ENCODE data around the gene SLC6A20. TPM values are rescaled to one million over a fixed set of nuclear protein-coding genes. Genes with fewer than 3 reads are reported as not detected.

The SLC6A20 gene
- total RNA-seq, 2 experiments from 2014 or later = not detected

DNA sequence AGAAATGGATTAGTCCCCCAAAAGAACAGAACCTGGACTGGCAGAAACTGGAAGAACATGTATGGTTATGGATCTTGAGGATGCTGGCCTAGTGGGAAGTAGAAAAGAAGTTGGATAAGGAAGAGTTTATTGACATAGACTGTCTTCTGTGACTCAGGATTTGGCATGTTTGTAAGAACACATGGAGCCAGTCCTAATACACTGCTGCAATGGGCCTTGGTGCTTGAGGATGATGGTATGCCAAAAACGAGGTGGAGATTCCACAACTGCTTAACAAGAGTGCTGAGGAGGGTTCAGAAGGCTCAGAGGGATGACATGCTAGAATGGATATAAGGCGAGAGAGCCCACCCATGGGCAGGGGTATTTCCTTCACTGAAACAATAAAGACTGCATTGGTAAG is 23.2 kb upstream of the SLC6A20 start:
- H3K36me3 Mint-ChIP-seq (ENCODE audit: low read depth) = no peaks in the 10 kb centered on the region
- H3K27me3 Mint-ChIP-seq = peaks cover 3% of the 10 kb centered on the region
- no peaks in the 10 kb centered on the region for H3K4me1 Mint-ChIP-seq
- no peak overlapping the region for H3K27ac Mint-ChIP-seq
- ChIA-PET POLR2A (no interaction called here), CTCF (no interaction called here)
- H3K4me3 Mint-ChIP-seq = no peak overlapping the region
- no peaks in the 10 kb centered on the region for H3K9me3 Mint-ChIP-seq
- no peak for DNase-seq

DNA sequence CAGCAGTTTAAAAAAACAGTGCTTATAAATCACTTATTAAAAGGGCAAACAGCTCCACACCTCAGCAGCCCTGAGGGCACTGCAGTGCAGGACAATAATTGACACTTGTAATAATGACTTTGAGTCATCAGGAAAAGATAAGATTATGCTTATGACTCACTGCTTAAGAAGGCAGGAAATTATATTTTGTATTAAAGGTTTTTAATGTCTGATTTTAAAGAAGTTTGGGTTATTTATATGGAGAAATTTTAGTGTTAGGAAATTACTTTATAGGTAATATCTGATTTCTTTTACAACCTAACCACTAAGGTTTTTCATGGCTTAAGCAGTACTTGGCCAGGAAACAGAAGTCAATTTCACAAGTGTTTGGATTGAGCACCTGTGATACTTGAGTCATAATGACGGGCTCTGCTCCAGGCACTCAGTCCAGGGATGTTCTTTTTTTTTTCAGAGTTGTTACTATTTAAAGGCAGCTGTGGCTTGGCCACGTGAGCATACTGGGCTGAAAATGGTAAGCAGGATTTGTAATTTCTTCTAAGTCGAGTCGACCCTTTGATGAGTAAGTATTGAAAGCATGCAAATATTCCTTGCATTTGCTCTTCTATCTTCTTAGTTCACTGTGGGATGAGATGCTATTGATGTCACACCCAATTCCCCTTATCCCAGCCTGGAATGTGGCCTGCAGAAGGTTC is 21.6 kb upstream of the SLC6A20 start:
- DNase-seq = no peak
- no peak overlapping the region for H3K27ac Mint-ChIP-seq
- POLR2A ChIA-PET = no interaction called here

DNA sequence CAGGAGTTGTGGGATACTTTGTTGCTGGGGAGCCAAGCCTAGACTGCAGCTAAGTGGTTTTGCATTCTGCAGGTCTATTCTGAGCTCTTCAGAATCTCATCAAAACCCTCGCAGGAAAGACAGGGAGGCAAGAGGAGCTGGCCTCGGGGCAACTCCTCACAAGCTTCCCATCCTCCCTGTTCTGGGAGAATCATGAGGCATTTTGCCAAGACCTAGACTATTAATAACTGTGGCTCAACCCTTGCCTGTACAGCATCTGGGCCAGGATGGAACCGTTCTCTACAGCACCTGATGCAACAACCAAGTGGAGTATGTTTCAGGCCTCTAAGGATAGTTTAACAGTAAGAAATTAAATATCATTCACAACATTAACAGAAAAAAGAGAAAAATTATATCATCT is 20.2 kb upstream of the SLC6A20 start:
- Mint-ChIP-seq H3K9me3 (no peaks in the 10 kb centered on the region), H3K27me3 (peaks cover 3% of the 10 kb centered on the region), H3K4me3 (no peak overlapping the region), H3K27ac (no peak overlapping the region), H3K36me3 (ENCODE audit: low read depth) (no peaks in the 10 kb centered on the region), H3K4me1 (no peaks in the 10 kb centered on the region)
- POLR2A ChIA-PET = no interaction called here
- CTCF ChIA-PET = no interaction called here
- DNase-seq = no peak

More for the DNA sequence above, 21.6 kb upstream of the SLC6A20 start:
- H3K4me1 Mint-ChIP-seq = no peaks in the 10 kb centered on the region
- no peaks in the 10 kb centered on the region for H3K36me3 Mint-ChIP-seq (ENCODE audit: low read depth)
- H3K9me3 Mint-ChIP-seq = no peaks in the 10 kb centered on the region
- H3K27me3 Mint-ChIP-seq = peaks cover 3% of the 10 kb centered on the region
- CTCF ChIA-PET = interaction anchor here (0.5 to 1.1 kb wide), 3 partner anchors 9 to 198 kb away, joined by 3 to 5 read pairs (median 3); no protein-coding TSS in a partner anchor
- no peak overlapping the region for H3K4me3 Mint-ChIP-seq

GRCh38 chr3:45814322-45814721 is 18.0 kb upstream of the SLC6A20 start:
- Mint-ChIP-seq H3K9me3 (no peaks in the 10 kb centered on the region), H3K27me3 (peaks cover 14% of the 10 kb centered on the region), H3K36me3 (ENCODE audit: low read depth) (no peaks in the 10 kb centered on the region), H3K27ac (no peak overlapping the region), H3K4me3 (no peak overlapping the region), H3K4me1 (no peaks in the 10 kb centered on the region)
- no peak for DNase-seq
- CTCF ChIA-PET = interaction anchor here (1.2 kb wide), 1 partner anchor 19 kb away, joined by 5 read pairs; no protein-coding TSS in a partner anchor
- POLR2A ChIA-PET = no interaction called here

DNA sequence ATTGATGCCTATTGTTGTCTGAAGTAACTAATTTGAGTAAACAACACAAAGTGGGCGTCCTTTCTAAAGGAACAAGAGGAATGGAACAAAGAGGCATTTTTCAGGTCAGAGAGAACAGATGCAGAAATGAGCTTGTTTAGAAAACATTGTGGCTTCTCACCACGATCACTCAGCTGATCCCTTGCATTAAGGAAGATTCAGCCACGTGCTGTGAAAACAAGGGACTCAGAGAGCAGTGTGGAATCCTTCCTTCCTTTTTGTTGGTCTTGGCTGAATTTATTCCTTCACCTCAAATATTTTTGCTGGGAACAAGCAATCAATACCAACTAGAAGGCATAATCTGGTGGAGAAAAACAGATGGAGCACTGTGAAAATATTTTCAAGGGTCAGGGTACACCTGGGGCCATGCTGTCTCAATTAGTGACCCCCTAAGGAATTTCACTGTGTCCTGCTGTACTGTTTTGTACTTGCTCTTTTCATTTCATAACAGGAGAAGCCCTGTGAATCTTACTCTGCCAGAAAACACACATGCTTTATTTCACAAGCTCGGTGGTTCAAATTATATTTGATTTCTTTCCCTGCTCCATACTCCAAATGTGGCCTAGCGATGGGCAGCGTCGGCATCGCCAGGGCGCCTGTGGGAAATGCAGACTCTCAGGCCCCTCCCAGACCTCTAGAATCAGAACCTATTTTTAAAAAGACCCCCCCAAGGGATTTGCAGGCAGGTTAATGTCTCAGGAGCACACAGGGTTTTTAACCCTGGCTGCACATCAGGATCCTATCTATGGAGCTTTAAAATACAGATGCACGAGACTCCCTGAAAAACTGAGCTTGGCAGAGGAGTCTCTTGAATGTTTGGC is 11.6 kb upstream of the SLC6A20 start:
- CTCF ChIA-PET = interaction anchor here (1.2 kb wide), 1 partner anchor 19 kb away, joined by 3 read pairs; no protein-coding TSS in a partner anchor
- POLR2A ChIA-PET = no interaction called here
- H3K27ac Mint-ChIP-seq = no peak overlapping the region

GRCh38 chr3:45807133-45807532 is 10.8 kb upstream of the SLC6A20 start:
- no peak overlapping the region for H3K4me3 Mint-ChIP-seq
- no peak overlapping the region for H3K27ac Mint-ChIP-seq
- peaks cover 40% of the 10 kb centered on the region for H3K27me3 Mint-ChIP-seq
- ChIA-PET POLR2A (no interaction called here), CTCF (interaction anchor here (1.2 kb wide), 1 partner anchor 18 kb away, joined by 3 read pairs; no protein-coding TSS in a partner anchor)
- no peak for DNase-seq
- H3K36me3 Mint-ChIP-seq (ENCODE audit: low read depth) = no peaks in the 10 kb centered on the region
- H3K9me3 Mint-ChIP-seq = no peaks in the 10 kb centered on the region
- peaks cover 5% of the 10 kb centered on the region for H3K4me1 Mint-ChIP-seq

More for the DNA sequence above, 11.6 kb upstream of the SLC6A20 start:
- Mint-ChIP-seq H3K36me3 (ENCODE audit: low read depth) (no peaks in the 10 kb centered on the region), H3K4me3 (no peak overlapping the region), H3K27me3 (peaks cover 40% of the 10 kb centered on the region), H3K4me1 (peaks cover 5% of the 10 kb centered on the region), H3K9me3 (no peaks in the 10 kb centered on the region)
- no peak for DNase-seq

- no peak overlapping the region for H3K27ac Mint-ChIP-seq
- no peaks in the 10 kb centered on the region for H3K36me3 Mint-ChIP-seq (ENCODE audit: low read depth)
- ChIA-PET POLR2A (no interaction called here), CTCF (interaction anchor here (0.9 to 1.2 kb wide), 3 partner anchors 13 to 30 kb away, joined by 3 read pairs; no protein-coding TSS in a partner anchor)
- H3K4me3 Mint-ChIP-seq = no peak overlapping the region
- H3K9me3 Mint-ChIP-seq = no peaks in the 10 kb centered on the region
- DNase-seq = no peak
- H3K27me3 Mint-ChIP-seq = peaks cover 42% of the 10 kb centered on the region
- peaks cover 5% of the 10 kb centered on the region for H3K4me1 Mint-ChIP-seq
Measured at GRCh38 chr3:45806072-45806471, 9.7 kb upstream of the SLC6A20 start.

DNA sequence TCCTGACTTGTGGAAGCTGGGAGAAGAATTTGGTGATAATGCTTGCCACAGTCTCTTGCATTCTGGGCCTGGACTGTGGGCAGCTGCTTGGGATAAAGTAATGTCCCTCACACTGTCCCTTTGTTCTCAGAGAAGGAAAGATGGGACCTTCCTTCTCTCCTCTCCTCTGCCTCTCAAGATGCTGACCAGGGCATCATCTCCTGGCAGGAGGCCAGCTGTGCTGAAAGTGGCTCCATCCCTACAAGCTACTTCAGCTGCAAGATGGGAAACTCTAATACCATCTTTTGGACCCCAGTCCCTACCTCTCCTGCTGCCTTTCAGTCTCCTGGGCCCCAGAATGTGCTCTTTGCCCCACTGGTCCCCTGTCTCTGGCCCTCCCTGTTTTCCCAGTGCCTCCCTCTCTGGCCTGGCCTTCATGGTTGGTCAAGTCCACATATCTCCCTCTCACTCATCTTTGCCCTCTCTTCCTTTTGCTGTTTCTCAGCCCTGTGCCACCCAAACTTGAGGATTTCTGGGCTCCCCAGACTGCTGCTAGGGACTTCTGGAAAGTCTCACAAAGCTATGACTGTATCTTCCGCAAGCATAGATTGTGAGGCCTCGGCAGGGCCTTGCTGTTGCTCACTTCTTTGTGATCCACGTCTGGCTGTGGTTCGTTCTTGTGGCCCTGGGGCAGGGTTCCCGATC is 7.1 kb upstream of the SLC6A20 start:
- Mint-ChIP-seq H3K4me3 (no peak overlapping the region), H3K4me1 (peaks cover 5% of the 10 kb centered on the region), H3K27ac (no peak overlapping the region), H3K27me3 (peaks cover 45% of the 10 kb centered on the region), H3K36me3 (ENCODE audit: low read depth) (no peaks in the 10 kb centered on the region), H3K9me3 (no peaks in the 10 kb centered on the region)
- CTCF ChIA-PET = no interaction called here
- no peak for DNase-seq
- POLR2A ChIA-PET = no interaction called here

DNA sequence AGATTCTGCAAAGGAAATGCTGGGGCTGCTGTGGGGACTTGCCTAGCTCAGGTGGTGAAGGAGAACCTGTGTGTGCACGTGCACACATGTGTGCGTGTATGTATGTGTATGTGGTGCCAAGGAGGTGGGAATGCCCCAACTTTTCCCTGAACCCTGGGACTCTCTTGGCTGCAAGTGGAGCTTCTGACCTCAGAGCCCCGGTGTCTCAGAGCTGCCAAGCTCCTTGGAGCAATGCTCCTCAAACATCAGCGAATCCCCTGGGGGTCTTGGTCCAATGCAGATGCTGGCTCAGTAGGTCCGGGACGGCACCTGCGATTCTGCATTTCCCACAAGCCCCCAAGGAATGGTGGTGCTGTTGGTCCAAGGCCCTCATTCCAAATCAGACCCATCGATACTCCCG is 5.8 kb upstream of the SLC6A20 start:
- CTCF ChIA-PET = interaction anchor here (0.5 to 1.2 kb wide), 3 partner anchors 9 to 1895 kb away, joined by 3 to 4 read pairs (median 3); no protein-coding TSS in a partner anchor
- Mint-ChIP-seq H3K27me3 (peaks cover 54% of the 10 kb centered on the region), H3K36me3 (ENCODE audit: low read depth) (no peaks in the 10 kb centered on the region), H3K4me1 (peaks cover 5% of the 10 kb centered on the region), H3K9me3 (no peaks in the 10 kb centered on the region), H3K27ac (no peak overlapping the region), H3K4me3 (no peak overlapping the region)
- no peak for DNase-seq
- POLR2A ChIA-PET = no interaction called here

- Mint-ChIP-seq H3K27me3 (peaks cover 56% of the 10 kb centered on the region), H3K27ac (no peak overlapping the region), H3K9me3 (no peaks in the 10 kb centered on the region), H3K4me3 (no peak overlapping the region), H3K4me1 (peaks cover 2% of the 10 kb centered on the region), H3K36me3 (ENCODE audit: low read depth) (no peaks in the 10 kb centered on the region)
- DNase-seq = no peak
- CTCF ChIA-PET = interaction anchor here (1.2 kb wide), 1 partner anchor 10 kb away, joined by 3 read pairs; no protein-coding TSS in a partner anchor
- POLR2A ChIA-PET = no interaction called here
Measured at GRCh38 chr3:45800611-45801010, 4.3 kb upstream of the SLC6A20 start.

DNA sequence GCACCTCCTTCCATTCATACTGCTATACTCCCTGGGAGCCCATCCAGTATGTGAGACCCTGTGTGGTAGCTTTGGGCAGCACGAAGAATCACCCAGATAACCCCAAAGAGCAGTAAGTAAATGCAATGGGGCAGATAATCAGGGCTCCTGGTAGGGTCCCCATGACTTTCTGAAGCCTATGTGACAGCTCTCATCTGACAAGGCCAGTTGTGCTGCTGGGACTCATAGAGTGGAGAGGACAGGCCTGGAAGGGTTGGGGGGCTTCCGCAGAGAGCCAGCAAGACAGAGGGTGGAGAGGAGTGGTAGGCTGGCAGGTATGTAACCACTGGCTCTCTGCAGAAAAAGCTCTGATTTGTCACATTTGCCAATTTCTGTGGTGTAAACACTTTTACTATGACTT is 3.2 kb upstream of the SLC6A20 start:
- Mint-ChIP-seq H3K9me3 (no peaks in the 10 kb centered on the region), H3K36me3 (ENCODE audit: low read depth) (no peaks in the 10 kb centered on the region), H3K27ac (no peak overlapping the region), H3K4me1 (peaks cover 6% of the 10 kb centered on the region), H3K4me3 (no peak overlapping the region), H3K27me3 (peaks cover 64% of the 10 kb centered on the region)
- ChIA-PET POLR2A (no interaction called here), CTCF (interaction anchor here (0.6 to 1.2 kb wide), 2 partner anchors 9 to 556 kb away, joined by 3 read pairs; no protein-coding TSS in a partner anchor)
- DNase-seq = no peak

DNA sequence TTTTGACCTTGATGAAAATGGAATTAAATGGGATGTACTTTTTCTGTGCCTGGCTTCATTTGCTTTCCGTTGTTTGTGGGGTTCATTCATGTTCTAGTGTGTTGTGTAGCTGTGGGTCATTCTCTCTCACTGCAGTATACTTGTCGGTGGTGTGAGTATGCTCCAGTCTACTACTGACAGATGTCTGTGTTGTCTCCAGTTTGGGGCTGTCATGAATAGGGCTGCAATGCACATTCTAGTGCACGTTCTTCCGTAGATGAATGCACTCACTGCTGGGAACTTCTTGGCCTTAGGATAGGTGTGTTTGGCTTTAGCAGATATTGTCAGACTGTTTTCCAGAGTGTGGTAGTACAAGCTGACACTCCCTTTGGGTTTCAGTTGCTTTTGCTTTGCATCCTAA is 1.7 kb upstream of the SLC6A20 start:
- H3K9me3 Mint-ChIP-seq = no peaks in the 10 kb centered on the region
- POLR2A ChIA-PET = interaction anchor here (0.6 kb wide), 1 partner anchor 17 kb away, joined by 9 read pairs; no protein-coding TSS in a partner anchor
- no peak for DNase-seq

More for the DNA sequence above, 1.7 kb upstream of the SLC6A20 start:
- no peak overlapping the region for H3K4me3 Mint-ChIP-seq
- H3K27me3 Mint-ChIP-seq = peaks cover 67% of the 10 kb centered on the region
- H3K27ac Mint-ChIP-seq = no peak overlapping the region
- CTCF ChIA-PET = interaction anchor here (0.8 kb wide), 1 partner anchor 281 kb away, joined by 3 read pairs; no protein-coding TSS in a partner anchor
- H3K36me3 Mint-ChIP-seq (ENCODE audit: low read depth) = no peaks in the 10 kb centered on the region
- peaks cover 6% of the 10 kb centered on the region for H3K4me1 Mint-ChIP-seq

Data from activated CD4-positive, alpha-beta T cell treated with anti-CD3 and anti-CD28 coated beads, Interleukin-2, amount 10 ng/mL, durations not matched to agents 7 days and 5 days (primary cell).